ENCODE results near the gene CARMIL1. TPM values are rescaled to one million over a fixed set of nuclear protein-coding genes. Genes with fewer than 3 reads are reported as not detected.

The CARMIL1 gene
- total RNA-seq, 1 experiment from 2014 or later, result 16.0 TPM

DNA sequence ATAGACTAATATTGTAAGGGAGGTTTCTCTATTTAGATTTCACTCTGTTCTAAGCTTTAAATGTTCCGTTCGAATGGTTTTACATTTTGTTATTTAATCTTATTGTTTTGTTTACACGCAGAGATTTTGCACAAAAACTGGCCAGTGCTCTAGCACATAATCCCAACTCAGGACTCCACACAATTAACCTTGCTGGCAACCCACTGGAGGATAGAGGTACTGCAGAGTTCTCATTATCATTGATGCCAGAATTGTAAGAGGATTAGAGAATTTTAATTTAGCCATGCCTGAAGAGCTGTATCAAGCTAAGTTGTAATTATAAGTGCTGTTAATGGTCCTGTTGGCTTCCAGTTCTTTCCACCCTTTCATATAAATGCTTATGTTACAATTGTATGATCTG lies 193.1 kb downstream of the CARMIL1 start:
- in situ Hi-C loops (cut with HindIII; ENCODE audit: low pct_unique_long_range_greater_than_20kb, low sequenced_read_pairs), result no loop called here
- no peak for DNase-seq (ENCODE audit: low read depth)

DNA sequence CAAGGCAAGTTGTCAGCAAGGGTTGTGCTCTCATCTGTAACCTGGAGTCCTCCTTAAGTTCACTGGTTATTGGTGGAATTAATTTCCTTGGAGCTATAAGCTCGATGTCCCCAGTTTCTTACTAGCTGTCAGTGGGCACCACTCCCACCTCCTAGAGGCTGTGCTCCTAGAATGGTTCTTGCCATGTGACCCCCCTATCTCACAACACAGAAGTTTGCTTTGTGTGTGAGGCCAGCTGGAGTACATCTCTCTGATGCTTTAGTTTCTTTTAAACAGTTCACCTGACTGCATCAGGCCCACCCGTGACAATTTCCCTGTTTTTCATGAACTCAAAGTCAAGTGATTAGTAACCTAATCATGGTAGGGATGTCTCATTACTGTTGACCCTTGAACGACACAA lies 193.7 kb downstream of the CARMIL1 start:
- DNase-seq (ENCODE audit: low read depth), result no peak
- in situ Hi-C loops (cut with HindIII; ENCODE audit: low pct_unique_long_range_greater_than_20kb, low sequenced_read_pairs), result no loop called here

DNA sequence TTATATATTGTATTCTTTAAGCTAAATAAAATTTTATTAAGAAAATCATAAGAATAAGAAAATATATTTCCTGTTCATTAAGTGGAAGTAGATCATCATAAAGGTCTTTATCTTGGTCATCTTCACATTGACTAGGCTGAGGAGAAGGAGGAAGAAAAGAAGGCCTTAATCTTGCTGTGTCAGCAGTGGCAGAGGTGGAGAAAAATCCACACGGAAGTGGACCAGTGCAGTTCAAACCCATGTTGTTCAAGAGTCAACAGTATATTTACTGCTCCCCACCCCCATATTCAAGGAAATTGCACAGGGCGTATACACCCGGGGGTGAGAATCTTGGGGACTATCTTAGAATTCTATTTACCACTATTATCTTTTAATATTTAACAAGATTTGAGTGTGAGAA lies 194.3 kb downstream of the CARMIL1 start:
- no peak for DNase-seq (ENCODE audit: low read depth)

DNA sequence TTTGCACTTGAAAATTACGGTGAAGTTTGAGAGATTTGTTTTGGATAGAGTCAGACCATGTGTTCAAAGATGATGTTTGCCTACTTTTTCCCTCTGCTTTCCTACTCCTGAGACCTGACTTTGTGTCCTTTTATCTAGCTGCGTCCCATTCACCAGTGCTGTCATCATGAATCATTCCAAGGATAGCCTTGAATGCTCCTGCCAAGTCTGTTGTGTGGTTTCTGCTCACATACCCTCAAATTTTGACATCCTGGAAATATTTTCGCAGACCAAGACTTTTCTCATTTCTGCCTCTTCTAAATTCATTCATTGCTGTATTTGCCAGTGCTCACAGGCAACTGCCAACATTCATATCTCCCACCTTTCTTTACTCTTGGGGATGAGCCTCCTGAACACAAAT lies 197.0 kb downstream of the CARMIL1 start:
- in situ Hi-C loops (cut with HindIII; ENCODE audit: low pct_unique_long_range_greater_than_20kb, low sequenced_read_pairs), result no loop called here
- no peak for DNase-seq (ENCODE audit: low read depth)

More for the DNA sequence above, 194.3 kb downstream of the CARMIL1 start:
- in situ Hi-C loops (cut with HindIII; ENCODE audit: low pct_unique_long_range_greater_than_20kb, low sequenced_read_pairs), result no loop called here

DNA sequence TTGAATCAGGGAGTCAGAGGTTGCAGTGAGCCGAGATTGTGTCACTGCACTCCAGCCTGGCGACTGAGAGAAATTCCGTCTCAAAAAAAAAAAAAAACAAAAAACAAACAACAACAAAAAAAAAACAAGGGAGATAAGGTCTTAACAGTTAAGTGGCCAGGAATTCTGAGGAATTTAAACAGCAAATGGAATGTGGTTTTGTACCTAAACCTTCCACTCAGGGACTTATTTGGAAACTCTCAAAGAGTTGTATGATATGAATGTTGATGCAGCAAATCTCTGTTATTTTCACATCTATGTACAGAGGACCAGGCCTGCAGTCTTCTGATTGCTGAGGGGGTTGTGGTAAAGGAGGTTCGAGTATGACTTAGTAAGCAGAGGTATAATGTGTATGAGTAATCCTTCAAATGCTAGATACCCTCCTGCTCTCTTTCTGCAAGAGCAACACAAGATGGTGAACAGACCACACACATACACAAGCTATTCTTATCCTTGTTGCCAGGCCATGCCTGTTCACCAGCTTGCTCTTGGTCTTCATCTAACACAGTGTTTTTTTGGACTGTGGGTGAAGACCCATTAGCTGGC lies 197.9 kb downstream of the CARMIL1 start:
- in situ Hi-C loops (cut with HindIII; ENCODE audit: low pct_unique_long_range_greater_than_20kb, low sequenced_read_pairs), result no loop called here
- DNase-seq (ENCODE audit: low read depth), result no peak

DNA sequence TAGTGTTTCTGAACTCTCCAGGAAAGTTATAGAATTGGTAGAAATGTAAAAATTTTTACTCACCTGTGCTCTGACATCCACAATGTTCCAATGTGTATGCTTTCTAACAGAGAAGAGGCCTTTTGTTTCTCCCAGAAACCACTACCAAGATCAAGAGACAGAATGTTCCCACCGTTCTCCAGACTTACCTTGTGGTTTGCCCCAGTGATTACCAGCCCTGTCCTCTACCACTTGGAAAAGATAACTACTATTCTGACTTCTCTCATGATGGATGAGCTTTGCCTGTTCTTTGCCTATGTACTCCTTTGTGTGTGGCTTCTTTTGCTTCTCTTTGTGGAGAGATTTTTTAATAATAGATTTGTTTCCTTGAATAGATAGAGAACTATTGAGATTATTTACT lies 199.8 kb downstream of the CARMIL1 start:
- in situ Hi-C loops (cut with HindIII; ENCODE audit: low pct_unique_long_range_greater_than_20kb, low sequenced_read_pairs), result no loop called here
- DNase-seq (ENCODE audit: low read depth), result no peak

DNA sequence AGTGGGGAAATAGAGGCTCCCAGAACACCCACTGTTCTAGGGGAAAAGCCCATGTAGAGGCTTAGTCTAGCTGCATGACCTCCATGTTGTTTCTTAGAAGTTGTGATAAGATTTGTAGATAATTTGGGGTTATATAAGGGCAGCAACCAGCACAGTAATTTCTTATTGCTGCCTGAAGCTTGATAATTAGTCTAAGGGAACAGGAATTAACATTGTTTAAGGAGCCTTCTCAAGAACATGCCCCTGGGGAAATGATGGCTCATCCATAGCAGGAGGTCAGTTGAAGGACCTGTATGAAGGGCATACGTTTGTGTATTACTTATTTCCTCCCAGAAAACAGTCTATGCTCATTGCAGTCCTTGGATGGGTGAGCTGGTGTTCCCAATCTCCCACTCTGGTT lies 202.1 kb downstream of the CARMIL1 start:
- in situ Hi-C loops (cut with HindIII; ENCODE audit: low pct_unique_long_range_greater_than_20kb, low sequenced_read_pairs), result no loop called here

DNA sequence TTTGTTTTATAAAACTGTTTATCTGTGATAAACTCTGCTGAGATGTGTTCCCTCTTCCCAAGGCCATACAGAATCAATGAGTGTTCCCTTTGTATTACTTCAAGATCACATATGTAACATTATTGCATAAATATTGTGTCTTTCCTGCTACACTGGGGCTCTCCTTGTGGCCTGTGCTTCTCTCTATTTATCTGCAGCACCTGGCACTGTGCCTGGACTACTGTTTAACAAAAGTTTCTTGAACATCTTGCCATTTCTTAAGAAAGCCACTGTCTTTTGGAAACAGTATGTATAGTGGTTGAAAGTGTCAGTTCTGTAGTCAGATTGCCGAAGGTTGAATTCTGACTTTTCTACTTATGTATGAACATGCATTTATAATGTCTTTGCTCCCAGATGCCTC lies 203.8 kb downstream of the CARMIL1 start:
- DNase-seq (ENCODE audit: low read depth), result no peak
- in situ Hi-C loops (cut with HindIII; ENCODE audit: low pct_unique_long_range_greater_than_20kb, low sequenced_read_pairs), result no loop called here

More for the DNA sequence above, 202.1 kb downstream of the CARMIL1 start:
- no peak for DNase-seq (ENCODE audit: low read depth)

DNA sequence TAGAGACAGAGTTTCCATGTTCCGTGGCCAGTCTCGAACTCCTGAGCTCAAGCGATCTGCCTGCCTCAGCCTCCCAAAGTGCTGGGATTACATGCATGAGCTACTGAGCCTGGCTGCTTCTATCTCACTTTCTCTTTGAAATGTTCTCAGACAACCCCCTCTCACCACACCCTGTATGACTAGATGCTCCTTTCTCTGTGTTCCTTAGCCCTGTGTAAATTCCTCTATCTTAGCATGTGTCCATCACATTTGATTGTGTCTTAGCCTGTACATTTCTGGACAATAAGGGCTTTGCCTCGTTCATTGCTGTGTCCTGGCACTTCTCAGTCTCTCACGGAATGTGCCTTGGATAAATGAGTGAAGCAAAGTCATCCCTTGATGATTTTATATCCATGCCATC lies 204.8 kb downstream of the CARMIL1 start:
- no peak for DNase-seq (ENCODE audit: low read depth)
- in situ Hi-C loops (cut with HindIII; ENCODE audit: low pct_unique_long_range_greater_than_20kb, low sequenced_read_pairs), result no loop called here

DNA sequence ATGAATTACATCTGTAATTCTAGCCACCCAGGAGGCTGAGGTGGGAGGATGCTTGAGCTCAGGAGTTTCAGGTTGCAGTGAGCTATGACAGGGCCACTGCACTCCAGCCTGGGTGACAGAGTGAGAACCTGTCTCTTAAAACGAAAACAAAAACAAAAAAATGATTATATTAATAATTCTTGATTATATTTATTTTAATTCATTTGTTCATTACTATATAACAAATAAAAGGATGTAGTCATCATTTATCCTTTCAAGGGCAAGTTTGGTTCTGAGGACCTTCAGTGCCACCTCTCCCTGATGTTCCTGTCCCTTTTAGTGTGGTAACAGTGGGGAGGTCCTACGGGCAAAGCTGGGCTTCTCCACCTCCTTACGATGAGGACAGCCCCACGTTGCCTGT lies 205.7 kb downstream of the CARMIL1 start:
- DNase-seq (ENCODE audit: low read depth), result no peak
- in situ Hi-C loops (cut with HindIII; ENCODE audit: low pct_unique_long_range_greater_than_20kb, low sequenced_read_pairs), result no loop called here

DNA sequence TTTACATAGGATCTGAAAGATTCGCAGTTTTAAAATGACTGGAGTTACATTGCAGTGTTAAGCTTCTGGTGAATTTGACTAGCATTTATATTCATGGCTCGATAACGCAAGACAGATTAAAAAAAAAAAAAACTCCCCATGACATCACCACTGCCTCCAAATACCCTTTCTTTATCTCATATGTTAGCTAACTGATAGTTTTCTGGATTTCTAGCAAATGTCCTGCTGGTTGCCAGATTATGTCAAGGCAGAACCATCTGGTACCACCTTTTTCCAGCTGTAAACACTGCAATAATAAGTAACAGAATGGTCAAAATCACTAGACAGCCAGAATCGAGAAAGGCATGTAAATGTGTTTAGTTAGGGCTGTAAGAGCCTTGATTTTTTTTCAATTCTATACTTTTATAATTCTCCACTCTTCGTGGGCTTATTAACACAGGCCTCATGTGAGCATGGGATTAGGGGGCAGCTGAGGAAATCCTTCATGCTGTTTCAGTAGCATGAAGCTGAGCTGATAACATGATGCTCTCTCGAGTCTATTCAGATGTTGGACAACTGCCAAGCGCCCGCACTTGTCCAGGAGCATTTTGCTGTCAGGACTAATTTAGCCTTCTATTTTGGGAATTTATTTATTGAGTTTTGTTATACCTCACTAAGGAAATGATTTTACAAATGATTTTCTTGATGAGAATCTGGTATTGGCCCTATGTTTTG lies 206.8 kb downstream of the CARMIL1 start:
- in situ Hi-C loops (cut with HindIII; ENCODE audit: low pct_unique_long_range_greater_than_20kb, low sequenced_read_pairs), result no loop called here
- DNase-seq (ENCODE audit: low read depth), result no peak

DNA sequence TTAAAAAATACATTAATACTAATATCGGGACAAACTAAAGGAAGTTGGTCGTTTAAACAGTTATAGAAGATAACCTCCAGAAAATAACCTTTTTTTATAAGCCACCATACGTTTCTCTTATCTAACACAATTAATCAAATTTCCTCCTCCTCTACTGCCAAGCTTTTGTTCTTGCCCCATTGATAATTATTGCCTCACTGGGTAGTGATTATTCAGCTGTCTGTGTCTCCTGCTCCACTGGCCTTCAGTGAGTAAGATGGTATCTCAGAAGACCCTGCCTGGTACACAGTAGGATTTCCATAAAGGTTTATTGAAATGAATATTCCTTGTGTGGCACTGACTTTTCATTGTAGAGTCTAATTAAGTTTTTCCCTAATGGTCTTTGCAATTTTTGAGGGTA lies 207.4 kb downstream of the CARMIL1 start:
- no peak for DNase-seq (ENCODE audit: low read depth)
- in situ Hi-C loops (cut with HindIII; ENCODE audit: low pct_unique_long_range_greater_than_20kb, low sequenced_read_pairs), result no loop called here

DNA sequence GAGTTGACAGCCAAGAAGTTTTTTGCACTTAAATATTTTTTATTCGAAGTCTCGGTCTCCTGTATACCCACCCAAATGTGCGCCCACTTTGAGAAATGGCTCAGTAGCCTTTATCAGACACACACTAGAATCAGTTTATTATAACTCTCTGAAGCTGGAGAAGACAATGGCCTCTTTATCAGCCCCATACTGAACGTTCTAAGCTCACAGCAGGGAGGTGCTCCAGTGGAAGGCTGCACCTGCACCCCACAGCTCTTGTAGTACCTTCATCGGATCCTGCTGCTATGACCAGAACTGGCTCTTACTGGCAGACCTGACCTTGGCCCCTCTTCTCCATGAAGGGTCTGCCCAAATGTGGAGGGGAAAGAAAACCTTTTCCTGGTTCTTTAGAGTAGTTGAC lies 207.8 kb downstream of the CARMIL1 start:
- DNase-seq (ENCODE audit: low read depth), result no peak
- in situ Hi-C loops (cut with HindIII; ENCODE audit: low pct_unique_long_range_greater_than_20kb, low sequenced_read_pairs), result no loop called here

DNA sequence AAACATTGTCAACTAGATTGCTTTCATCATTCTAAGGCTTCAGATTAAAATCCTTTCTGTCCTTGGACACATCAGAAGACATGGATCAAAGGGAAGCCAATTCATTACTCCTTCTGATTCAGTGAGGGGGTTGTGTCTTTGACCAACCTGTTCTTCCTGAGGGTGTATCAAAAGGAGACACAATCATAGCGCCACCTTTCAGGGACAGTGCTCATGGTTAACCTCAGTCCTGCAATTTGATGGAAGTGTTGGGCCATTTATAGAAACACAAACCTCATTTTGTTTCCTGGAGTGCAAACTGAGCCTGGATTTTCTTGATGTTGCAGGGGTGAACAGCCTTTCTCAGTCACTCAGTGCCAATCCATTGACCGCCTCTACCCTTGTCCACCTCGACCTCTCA lies 209.0 kb downstream of the CARMIL1 start:
- in situ Hi-C loops (cut with HindIII; ENCODE audit: low pct_unique_long_range_greater_than_20kb, low sequenced_read_pairs), result no loop called here
- DNase-seq (ENCODE audit: low read depth), result no peak

DNA sequence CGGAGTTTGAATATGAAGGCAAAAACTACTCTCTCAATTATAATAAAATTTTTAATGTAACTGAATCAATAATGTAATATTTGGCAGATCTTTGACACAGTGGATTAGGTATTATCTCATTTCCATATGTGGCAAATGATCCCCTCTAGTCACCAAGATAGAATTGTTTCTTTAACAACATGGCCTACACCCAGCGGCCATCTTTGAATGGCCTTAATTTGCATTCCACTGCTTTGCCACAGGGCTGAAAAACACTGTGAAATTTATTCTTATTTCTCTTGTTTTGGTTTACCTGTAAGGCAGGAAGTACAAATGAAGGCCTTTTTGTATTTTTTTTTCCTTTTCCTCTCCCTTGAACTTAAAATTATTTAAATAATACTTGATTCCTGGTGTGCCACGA lies 210.2 kb downstream of the CARMIL1 start:
- in situ Hi-C loops (cut with HindIII; ENCODE audit: low pct_unique_long_range_greater_than_20kb, low sequenced_read_pairs), result no loop called here
- DNase-seq (ENCODE audit: low read depth), result no peak

DNA sequence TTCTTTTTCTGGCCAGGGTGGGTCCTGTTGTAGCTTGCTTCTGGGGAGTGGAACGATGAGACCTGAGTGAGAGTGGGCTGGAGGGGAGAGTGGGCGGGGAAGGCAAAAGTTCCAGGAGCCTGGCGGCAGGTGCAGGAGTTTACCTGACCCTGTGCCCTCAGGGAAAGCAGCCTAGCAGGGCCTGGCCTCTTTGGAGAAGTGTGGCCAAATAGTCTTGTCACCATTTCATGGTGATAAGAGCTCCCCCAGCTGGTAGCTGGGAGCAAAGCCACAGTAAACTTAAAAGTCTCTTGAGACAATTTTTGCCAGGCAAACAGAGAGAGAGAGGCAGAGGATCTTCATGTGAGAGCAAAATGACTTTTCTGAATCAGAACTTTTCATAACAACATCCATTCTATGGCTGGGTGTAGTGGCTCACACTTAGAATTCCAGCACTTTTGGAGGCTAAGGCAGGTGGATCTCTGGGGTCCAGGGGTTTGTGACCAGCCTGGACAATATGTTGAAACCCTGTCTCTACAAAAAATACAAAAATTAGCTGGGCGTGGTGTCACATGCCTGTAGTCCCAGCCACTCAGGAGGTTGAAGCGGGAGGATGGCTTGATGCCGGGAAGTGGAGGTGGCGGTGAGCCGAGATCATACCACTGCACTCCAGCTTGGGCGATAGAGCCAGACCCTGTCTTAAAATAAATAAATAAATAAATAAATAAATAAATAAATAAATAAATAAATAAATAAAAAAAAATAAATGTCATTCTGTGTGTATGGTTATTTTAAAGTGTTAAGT lies 211.0 kb downstream of the CARMIL1 start:
- in situ Hi-C loops (cut with HindIII; ENCODE audit: low pct_unique_long_range_greater_than_20kb, low sequenced_read_pairs), result no loop called here
- peak; percentile 80 for DNase-seq (ENCODE audit: low read depth)

DNA sequence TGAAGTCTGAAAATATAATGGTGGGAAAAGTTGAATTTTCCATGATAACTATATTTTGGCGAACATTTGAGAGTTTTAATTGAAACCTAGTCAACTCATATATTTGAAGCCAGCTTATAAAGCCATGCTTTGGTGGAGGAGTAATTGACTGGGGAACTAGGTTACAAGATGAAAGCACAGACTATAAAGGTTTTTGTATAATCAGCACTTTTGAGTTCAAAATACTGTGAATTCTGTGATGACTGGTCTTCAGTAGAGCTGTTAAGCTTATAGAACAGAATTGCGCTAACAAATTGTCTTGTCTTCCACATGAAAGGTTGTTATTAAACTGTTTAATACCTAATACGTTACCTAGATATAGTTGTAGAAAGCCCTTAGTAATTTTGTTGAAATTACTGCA lies 213.8 kb downstream of the CARMIL1 start:
- in situ Hi-C loops (cut with HindIII; ENCODE audit: low pct_unique_long_range_greater_than_20kb, low sequenced_read_pairs), result no loop called here
- no peak for DNase-seq (ENCODE audit: low read depth)

DNA sequence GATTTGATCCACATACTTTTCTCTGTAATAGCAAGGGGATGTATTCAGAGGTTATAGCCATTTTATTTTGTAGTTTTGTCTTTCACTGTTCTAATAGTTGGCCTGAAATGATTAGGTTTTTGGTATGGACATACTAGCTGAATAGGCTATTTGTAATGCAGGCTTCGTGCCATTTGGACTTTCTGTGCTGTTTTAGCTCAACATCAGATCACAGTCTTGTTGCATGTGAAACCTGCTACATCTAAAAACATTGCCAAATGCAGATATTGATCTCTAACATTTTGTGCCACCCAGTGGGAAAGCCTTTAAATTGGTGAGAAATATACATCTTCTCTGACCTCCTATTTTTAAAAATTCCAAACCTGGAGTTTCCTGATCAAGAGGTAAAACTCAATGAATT lies 215.3 kb downstream of the CARMIL1 start:
- in situ Hi-C loops (cut with HindIII; ENCODE audit: low pct_unique_long_range_greater_than_20kb, low sequenced_read_pairs), result no loop called here
- no peak for DNase-seq (ENCODE audit: low read depth)

DNA sequence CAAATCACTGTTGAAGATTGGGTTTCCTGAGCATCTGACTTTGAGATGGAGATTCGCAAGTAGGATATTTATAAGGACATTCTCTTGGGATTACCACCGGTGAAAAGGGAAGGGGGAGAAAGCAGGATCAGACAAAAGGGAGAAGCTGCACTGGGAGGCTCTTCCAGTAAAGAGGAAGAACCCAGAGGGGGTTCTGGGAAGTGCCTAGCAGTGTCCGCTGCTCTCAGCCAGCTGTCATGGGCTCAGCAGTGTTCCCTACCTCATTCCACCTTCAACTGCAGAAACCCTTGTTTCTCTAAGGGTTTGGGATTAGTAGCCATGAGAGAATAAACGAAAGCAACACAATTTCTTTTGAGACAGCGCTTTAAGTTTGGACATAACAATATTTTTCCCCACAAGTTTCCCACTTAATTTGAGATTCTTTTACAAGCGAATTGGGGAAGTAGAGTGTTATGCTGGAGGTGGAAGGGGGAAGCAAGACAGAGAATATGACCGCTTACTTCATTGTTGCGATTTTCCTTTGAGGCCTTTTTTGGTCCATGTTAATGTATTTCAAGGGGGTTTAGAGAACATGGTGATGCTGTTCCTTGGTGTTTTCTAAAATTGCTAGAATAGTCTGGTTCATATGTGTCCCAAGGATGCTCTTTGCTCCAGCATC lies 218.3 kb downstream of the CARMIL1 start:
- DNase-seq (ENCODE audit: low read depth), result no peak
- in situ Hi-C loops (cut with HindIII; ENCODE audit: low pct_unique_long_range_greater_than_20kb, low sequenced_read_pairs), result no loop called here

All from Caki2 (cell line).